GM19463 (cell line): ENCODE measurements around the gene GALNT16.

ENCODE experiments used
- ATAC-seq: cut with Tn5 transposase; IDR thresholded peaks from one replicate; pipeline ENCODE4 v1.9.1; 2021; ENCODE audit warnings: mild to moderate bottlenecking, moderate library complexity; ENCODE audit not compliant: unreplicated experiment

Gene GALNT16

DNA sequence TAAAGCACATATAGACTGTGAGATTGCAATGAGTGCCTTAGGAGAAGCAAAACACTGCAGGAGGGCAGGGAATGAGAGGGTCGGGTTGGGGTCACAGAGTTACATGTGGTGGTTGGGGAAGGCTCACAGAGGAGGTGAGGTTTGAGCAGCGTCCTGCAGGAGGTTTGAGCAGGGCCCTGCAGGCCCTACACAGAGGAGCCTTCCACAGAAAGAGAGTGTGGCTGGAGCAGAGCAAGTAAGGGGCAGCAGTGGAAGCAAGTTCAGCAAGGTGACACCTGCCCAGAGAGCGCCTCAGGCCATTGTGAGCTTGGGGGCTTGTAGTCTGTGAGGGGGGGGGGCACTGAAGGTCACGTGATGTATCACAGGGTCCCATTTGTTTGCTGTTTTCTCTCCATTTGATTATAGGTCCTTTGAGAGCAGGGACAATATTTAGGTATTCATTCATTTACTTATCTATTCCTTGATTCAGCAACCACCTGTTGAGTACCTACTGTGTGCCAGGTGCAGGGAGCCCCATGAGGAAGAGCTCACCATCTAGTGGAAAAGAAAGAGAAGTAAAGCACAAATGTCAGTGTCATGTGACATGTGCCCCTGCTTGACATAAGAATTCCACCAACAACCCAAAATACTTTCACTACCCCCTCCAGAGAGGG is 56.6 kb downstream of the GALNT16 start:
- ATAC-seq: no peak

DNA sequence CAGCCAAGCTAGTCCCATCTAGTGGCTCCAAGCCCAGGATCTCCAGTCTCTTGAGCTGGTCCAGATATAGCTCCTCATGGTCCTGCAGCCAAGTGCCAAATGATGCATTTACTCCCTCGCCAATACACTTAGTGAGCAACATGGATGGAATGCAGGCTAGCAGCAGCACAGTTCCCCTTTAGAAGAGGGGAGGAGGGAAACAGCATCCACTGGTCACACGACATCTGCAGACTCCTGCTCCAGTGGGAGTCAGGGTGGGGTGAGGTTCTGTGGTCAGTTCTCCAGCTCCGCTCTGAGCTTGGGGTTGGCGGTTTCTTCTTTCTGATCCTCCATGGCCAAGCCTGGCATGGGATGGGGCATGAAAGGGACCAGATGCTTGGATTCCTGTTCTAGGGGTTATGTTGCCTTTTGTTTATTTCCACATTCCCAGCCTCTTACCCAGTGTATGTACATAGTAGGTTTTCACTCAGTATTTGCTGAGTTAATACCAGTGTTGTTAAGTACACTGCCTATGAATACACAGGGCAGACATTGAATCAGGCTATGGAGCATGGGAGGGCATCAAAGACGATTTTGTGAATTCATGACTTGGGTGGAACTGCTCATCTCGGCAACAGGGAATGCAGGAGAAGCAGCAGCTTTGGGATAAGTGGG is 57.3 kb downstream of the GALNT16 start:
- no peak for ATAC-seq

DNA sequence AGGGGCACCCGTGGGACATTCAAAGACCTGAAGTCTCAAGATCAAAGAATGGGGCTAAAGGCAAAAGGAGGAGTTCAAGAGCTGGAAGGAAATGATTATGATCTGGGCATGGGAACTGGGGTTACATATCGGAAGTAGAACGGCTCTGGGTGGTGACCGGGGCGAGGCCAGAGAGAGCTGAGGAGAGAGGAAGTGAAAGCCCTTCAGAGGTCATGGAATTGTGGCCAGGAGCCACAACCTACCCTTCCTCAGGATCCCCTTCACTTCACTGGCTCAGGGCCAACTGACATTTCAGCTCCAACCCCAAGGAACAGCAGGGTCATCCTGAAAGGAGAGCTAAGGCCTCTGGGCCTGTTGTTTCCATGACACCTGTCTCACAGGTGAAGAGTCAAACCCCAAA is 57.8 kb downstream of the GALNT16 start:
- ATAC-seq: no peak

DNA sequence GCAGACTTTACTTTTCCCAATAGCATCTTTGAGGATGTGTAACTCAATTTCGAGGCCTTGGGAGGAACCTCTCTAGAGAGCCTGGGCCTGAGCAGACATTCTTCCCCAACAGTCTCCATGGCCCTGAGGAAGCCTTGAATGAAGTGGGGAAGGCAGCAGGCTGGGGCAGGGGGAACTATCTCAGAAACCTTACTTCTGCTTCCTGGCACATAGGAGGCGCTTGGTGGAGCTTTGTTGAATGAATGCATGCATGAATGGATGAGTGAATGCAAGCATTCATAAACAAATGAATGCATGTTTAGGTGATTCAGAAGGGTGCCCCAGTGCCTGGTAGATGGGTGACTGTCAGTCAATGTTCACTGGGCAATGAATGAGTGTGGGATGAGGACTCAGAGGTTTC is 58.3 kb downstream of the GALNT16 start:
- no peak for ATAC-seq

DNA sequence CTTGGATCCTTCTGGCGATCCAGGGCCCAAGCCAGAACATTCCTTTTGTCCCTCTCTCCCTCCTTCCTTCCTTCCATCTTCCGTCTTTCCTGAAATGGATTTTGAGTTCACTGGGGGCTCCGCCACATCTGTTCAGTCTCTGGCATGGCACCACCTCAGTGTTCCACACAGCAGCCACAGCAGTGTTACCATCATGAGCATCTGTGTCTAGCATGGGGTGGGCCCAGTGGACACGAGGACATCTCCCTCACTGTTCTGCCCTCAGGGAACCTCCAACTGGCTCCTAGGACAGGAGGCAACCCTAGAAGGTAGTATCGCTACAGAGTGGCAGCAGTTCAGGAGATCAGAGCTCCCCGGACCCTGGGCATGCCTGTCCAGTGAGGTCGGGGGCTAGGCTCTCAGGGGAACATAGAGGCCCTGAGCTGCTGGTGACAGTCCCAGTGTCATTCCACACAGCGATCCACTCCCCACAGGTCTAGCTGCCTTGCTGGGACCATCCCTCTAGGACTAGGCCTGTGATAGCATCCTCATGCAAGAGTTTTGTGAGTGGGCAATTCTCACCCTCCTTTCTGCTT is 59.0 kb downstream of the GALNT16 start:
- ATAC-seq: no peak

DNA sequence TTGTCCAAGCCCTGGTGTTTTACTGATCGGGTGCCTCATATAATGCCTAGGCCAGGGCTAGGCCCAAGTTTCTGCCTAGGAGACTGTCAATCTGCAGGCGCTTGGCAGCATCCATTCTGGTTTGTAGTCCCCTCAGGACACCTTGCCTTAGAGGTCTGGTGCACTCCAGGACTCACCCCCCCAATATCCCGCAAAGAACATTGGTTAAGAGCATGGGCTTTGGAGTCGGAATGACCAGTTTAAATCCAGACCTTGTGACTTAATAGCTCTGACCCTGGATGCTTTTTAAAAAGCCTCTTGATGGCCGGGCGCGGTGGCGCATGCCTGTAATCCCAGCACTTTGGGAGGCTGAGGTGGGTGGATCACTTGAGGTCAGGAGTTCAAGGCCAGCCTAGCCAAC is 60.0 kb downstream of the GALNT16 start:
- no peak for ATAC-seq

DNA sequence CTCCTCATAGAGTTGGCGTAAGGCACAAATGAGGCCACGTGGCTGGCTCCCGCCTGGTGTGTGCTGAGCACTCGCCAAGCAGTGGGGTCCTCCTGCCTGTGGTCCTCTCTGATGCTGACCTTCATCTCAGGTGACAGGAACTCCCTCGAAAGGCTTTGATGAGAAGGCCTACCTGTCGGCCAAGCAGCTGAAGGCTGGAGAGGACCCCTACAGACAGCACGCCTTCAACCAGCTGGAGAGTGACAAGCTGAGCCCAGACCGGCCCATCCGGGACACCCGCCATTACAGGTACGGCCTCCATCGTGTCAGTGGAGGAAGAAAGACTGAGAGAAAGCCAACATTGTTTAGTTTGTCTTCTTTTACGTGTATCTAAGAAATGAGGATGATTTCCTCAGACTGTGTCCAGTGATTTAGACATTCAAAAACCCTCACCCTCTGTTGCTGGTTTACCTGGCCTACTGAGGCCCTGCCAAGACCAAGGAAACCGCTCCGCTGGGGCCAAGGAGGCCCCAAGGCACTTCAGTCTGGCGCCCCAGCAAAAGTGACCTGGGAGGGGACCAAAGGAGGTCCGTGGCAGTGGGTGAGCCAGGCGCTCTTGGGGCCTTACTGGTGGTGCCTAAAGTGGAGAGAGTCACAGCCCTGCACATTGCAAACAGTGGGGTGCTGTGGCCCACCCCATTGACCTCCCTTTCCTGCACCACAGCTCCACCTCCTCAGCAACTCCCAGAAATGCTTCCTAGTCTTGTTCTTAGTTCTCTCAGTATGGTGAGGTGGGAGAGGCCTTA is 60.8 kb downstream of the GALNT16 start:
- no peak for ATAC-seq

DNA sequence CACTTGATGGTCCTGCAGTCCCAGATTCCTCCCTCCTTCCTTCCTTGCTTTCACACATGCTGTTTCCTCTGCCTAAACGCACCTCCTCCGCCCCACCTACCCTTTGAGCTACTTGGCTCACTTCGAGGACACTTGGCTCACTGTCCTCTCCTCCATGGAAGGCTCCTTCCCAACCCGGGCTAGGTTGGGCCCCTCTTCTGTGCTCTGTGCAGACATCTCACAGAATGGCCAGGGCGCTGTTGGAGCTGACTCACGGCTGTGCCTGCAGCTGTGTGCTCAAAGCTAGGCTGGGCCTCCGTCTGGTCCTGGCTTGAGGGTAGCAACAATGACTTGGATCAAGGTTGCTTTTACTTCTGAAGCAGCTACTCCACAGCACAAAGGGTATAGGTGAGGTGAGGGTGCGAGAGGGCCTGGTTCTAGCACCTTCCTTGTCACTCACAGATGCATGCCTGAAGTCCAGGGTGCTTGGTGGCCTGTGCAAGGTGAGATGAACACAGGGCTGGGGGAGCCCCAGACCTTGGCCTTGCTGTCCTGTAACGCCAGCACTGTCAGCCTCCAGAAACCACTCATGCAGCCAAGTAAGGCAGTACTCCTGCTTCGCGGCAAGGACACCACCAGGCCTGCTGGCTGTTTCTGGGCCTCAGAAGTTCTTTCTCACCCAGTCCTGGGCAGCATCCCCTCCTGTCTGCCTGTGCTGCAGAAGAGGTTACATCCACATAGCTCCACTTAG is 61.8 kb downstream of the GALNT16 start:
- ATAC-seq: no peak

DNA sequence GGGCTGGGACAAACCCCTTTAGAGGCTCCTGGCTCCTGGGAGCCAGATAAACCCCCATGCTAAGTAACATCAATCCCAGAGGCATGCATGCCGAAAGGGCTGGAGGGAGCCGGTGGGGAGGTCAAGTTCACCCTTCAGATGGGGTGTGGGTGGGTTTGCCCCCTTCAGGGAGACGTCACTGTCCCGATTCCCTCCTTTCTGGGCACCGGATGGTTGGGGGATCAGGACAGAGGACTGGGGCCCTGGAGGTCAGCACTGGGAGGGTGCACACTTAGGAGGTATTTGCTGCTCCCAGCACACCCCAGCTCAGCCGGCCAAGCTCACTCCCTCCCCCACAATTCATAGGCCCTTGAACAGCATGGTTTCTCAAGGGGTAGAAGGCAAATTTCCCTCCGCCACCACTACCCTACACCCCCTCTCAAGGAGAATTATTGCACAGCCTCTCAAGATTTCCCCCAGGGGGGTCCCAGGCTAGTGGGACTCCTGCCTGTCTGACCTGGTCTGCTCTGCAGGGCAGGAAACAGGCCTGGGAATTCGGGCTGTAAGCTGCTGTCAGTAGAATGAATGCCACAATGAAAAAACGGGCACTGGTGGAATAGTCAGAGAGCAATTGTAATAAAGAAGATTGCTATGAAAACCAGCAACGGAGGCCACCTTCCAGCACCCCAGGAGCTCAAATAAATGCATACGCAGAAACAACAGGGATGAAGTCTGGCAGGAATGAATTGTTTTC is 63.5 kb downstream of the GALNT16 start:
- no peak for ATAC-seq

DNA sequence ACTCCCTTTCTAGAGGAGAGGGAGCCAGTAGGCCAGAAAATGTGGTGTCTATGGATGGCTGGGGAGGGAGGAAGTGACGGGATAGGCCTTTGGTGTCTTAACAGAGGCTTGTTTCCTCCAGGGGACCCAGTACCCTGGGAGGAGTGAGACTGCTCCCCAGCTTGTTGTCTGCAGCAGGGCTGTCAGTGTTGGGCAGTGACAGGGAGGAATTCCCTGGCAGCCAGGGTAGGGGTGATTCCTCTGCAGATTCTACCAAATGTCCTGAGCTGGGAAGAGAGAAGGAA is 64.0 kb downstream of the GALNT16 start:
- no peak for ATAC-seq

DNA sequence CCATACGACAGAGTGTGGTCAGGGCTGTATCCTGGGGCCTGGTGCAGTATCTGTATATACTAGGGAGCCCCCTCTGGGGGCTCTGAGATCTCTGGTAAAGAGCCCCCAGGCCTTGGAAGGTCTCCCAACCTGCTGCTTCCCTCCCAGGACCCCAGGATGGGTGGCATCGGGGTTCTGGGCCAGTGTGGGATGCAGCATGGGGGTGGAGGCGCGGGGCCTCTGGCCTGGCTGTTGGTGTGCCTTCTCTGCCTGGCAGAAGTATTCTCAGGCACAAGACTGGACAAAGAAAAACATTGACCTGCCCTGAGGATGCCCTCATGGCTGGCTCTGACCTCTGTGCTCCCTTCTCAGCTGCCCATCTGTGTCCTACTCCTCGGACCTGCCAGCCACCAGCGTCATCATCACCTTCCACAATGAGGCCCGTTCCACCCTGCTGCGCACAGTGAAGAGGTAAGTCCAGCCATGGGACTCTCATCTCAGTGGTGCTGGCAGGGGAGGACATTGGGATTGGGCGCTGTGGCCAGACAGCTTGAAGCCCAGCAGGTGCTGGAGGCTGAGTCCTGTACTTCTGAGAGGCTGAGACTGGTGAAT is 64.5 kb downstream of the GALNT16 start:
- no peak for ATAC-seq

DNA sequence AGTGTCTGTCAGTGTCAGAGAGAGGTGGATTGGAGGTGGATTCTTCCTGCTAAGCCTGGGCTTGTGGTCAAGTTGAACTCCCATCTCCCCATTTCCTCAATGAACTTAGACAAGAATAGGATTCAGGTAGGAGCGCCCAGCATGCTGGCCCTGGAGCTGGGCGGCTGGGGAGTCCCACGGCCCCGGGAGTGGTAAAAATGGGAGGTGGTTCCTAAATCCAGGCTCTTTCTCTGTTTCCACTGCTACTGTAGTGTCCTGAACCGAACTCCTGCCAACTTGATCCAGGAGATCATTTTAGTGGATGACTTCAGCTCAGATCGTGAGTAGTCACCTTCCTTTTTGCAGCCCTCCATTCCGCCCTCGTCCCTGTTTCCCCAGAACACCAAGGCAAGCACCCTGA is 65.1 kb downstream of the GALNT16 start:
- no peak for ATAC-seq

DNA sequence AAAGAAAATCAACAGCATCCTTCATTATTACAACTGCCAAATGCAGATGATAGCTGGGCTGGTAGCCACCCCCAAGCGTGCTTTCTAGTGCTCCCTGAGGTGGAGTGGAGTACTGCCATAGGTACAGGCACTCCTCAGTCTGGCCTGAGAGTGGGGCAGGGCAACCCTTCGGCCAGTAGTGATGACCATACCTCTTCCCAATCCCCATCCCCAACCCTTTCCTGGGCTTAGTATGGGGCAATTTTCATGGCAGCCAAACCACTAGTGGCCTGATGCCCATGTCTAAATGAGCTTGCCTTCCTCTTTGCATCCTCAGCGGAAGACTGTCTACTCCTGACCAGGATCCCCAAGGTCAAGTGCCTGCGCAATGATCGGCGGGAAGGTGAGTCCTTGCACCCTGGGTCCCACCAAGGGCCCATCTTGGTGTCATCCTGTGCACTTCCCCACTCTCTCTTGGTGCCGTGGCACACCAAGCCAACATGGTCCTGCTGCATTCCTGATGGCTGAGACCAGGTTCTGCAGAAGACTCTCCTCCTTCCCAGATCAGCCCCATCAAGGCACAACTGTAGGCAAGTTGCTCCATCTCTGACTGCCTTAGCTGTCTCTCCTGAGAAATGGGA is 65.8 kb downstream of the GALNT16 start:
- no peak for ATAC-seq

DNA sequence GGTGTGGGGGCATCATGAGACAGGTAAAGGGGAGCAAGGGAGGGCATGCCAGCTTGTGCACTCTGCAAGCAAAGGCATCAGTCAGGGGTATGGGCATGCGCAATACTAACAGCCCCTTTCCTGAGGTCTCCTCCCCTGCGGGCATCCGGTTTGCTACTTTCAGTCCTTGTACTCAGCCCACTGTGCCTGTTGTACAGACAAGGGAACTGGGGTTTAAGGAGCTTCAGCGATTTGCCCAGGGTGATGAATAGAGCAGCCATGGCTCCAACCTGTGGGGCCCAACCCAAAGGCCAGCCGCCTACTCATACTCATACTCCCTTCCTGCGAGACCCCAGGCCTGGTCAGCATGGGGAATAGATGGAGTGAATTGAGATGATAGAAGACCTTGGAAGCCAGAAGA is 66.7 kb downstream of the GALNT16 start:
- ATAC-seq: no peak

DNA sequence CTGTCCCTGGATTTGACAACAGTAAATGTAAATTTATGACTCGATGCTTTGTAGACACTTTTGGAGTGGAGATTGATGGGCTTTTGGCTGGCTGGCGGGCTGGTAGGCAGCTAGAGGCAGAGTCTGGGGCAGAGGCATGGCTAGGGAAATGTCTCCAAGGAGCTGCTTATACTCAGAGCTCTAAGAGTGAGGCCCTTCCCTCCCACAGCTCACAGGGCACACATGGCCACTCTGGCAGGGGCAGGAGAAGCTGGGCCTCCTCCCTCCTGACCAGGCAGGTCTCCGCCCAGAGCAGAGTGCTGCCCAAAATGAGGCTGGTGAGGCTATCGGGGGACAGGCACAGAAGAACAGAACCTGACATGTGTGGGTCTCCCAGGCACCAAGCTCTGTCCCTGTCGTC is 67.5 kb downstream of the GALNT16 start:
- no peak for ATAC-seq

DNA sequence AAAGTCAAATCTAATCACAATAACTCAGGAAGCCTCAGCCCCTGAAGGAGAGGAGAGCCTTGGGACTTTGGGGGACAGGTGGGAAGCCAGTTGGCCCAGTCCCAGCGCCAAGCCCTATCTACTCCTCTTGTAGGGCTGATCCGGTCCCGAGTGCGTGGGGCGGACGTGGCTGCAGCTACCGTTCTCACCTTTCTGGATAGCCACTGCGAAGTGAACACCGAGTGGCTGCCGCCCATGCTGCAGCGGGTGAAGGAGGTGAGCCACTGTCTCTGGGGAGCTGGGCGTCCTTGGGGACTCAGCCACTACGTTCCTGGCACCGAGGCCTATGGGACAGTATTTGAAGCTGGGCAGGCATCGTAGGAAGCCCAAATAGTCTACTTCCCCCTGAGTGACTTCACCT is 68.4 kb downstream of the GALNT16 start:
- no peak for ATAC-seq

DNA sequence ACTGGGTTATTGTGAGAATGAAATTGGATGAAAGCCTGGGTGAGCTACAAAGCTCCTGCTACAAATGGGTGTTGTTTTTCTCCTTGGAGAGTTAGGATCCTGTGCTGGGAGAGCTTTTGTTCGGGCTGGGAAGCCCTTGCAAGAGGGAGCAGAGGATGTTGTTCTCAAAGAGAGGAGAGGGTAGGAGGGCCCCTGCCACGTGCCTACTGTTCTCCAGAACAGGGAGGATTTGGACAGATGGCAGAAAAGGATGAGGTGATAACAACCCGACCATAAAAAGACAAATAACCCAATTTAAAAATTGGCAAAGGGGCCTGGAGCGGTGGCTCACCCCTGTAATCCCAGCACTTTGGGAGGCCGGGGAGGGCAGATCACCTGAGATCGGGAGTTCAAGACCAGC is 68.8 kb downstream of the GALNT16 start:
- ATAC-seq: no peak

DNA sequence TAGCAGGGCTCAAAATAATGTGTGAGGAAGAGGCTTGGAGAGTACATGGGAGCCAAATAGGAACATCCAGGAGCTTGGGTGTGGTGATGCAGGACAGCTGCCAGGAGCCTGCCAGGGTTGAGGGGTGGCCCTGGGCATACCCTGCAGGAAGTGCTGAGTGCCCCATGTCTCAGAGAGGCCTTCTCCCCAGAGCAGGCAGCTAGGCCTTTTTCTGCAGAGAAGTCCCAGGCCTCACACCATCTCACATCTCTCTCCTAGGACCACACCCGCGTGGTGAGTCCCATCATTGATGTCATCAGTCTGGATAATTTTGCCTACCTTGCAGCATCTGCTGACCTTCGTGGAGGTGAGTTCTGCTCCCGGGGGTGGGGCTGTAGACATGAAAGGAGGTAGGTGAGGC is 71.2 kb downstream of the GALNT16 start:
- no peak for ATAC-seq

DNA sequence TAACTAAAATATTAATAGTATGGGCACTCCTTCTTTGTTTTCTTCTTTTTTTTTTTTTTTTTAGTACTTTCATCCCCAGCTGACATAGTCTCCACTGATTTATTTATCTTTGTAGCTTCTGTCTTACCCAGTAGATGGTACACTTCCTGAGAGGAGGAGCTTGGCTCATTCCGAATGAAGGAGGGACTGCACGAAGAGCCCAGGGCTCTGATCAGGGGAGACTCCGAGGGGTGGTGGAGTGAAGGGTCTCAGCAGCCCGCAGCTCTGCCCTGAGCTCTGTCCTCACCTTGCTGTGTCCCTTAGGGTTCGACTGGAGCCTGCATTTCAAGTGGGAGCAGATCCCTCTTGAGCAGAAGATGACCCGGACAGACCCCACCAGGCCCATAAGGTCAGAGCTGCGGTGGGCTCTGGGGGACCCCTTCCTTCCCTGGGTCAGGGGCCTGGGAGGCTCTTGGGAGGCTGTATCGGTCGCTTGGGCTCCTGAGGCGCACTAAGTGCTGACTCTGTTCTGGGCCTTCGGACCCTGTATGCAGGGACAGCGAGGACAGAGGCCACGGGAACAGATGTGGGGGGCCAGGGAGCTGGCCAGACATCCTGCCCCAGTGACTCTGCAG is 72.9 kb downstream of the GALNT16 start:
- no peak for ATAC-seq
